Fibroblast of skin of abdomen (primary cell): ENCODE measurements around the gene LSM7.
"Not testable (repeated sequence)": the region's sequence is repeated elsewhere in the genome, so short reads cannot be mapped to it uniquely, and the experiment has no call there.

ENCODE experiments used
- DNase-seq: peaks from one replicate; pipeline ENCODE4 v3.0.0-alpha.2; 2013

The LSM7 gene

GRCh38 chr19:2296141-2296540 is 32.2 kb downstream of the LSM7 start:
- no peak for DNase-seq

DNA sequence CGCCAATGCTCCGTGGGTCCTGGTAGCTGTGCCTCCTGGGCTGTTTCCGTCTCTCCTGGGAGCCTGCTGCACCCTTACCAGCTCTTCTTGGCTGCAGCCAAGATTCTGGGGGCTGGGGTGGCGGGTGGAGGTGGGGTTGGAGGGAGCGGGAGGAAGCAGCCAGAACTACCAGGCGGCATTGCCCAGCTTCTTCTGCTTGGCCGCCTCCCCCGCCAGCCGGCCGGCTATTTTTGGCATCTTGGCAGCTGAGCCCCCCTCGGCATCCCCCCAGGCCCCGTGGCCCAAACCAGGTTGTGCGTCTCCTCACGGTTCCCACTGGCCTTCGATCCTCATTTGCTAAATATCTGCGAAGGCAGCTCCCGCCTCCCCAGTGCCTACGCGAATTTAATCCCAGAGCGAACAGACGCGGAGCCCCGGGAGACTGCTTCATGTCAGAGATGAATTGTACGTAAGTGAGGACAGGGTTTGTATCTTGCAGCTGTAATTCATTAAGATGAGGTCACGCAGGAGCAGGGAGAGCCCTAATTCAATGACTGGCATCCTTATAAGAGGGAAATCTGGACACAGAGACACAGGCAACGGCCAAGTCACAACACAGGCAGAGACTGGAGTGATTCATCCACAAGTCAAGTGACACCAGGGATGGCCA is 33.6 kb downstream of the LSM7 start:
- peak; percentile 82 for DNase-seq

DNA sequence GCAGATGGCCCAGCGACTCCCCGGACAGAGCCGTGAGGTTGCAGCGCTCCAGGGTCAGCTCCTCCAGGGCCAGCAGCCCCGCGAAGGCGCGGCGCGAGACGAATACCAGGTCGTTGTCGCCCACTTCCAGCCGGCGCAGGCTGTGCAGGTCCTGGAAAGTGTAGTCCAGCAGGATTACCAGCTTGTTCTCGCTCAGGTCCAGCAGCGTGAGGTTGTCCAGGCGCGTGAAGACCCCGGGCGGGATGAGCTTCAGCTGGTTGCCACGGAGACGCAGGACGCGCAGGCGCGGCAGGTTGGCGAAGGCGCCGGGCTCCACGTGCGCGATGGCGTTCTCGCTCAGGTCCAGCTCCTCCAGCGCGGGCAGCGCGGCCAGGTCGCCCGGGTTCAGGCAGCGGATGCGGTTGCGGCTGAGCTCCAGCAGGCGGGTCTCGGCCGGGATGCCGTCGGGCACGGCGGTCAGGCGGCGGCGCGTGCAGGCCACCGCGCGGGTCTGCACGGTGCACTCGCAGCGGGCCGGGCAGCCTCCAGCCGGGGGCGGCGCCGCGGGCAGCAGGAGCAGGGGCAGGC is 37.1 kb downstream of the LSM7 start:
- DNase-seq: no peak

- DNase-seq: no peak
Observed at GRCh38 chr19:2290441-2291184, 37.8 kb downstream of the LSM7 start.

DNA sequence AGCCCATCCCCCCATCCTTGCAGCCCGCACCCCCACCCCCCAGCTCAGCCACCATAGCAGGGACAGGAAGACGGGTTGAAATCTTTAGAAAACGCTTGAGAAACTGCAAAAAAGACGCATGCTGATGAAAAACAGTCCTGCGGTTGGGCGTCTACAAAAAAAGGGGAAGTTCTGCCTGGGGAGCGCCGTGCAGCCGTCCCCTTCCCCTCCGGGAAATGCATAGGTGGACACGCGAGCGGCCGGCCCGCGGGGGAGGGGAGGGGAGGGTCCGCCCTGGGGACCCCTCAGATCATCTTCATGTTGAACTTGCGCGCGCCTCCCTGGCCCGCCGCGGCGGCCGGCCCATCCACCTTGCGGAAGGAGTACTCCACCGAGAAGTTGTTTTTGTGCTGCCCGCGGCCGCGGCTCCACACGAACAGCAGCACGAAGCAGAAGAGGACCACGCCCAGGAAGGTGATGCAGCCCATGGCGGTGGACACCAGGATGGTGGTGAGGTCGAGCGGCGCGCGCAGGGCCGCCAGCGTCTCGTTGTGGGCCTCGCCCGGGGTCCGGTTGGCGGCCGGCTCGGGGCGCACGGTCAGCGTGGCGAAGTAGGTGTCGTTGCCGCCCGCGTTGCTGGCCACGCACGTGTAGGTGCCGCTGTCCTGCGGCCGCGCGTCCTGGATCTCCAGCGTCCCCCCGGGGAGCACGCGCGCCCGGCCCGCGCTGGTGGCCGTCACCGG is 38.5 kb downstream of the LSM7 start:
- DNase-seq: no peak

DNA sequence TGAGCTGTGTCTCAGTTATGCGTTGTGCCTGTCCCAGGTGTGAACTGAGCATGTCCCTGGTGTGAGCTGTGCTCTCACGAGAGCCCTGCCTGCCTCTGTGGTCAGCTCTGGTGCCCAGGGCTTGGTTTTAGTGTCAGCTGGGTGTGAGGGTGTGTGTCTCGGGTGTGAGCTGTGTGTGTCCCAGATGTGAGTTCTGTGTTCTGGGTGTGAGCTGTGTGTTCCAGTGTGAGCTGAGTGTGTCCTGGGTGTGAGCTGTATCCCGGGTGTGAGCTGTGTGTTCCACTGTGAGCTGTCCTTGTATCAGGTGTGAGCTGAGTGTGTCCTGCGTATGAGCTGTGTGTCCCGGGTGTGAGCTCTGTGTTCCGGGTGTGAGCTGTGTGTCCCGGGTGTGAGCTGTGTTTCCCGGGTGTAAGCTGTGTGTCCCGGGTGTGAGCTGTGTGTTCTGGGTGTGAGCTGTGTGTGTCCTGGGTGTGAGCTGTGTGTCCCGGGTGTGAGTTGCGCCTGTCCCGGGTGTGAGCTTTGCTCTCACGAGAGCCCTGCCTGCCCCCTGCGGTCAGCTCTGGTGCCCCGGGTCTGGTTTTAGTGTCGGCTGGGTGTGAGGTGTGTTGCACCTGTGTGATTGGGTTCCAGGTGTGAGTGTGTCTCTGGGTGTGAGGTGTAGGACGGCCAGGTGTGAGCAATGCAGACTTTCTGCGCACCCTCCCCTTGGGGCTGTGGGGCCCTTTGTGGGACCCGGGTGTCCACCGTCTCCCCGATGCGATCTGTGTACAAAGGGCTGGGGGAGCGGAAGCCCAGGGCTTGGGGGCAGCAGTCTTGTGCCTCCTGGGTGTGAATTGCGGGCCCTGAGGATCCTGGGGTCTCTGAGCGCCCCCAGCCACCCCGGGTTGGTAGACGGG is 39.3 kb downstream of the LSM7 start:
- no peak for DNase-seq

DNA sequence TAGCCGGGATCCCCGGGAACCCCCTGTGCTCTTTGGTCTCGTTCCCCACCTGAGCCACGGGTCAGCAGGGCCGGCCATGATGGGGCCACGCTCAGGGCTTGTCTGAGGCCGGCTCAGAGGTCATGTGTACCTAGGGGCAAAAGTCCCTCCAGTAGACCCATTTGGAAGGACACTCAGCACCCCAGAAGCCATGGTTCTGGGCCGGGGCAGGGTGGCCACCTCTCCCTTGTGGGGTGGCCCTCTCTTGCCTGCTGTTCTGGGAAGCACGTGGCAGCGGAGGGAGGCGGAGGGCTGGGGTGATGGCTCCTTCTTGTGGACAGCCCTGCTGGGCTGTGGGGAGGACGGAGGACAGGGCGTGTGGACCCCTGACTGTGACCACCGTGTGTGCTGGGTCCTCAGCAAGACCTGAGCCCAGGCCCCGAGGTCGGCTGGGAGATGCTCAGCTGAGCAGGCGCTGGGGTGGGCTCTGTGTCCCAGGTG is 40.0 kb downstream of the LSM7 start:
- no peak for DNase-seq

- DNase-seq: no peak
Observed at GRCh38 chr19:2287585-2288337, 40.6 kb downstream of the LSM7 start.

GRCh38 chr19:2286402-2287140 is 41.8 kb downstream of the LSM7 start:
- no peak for DNase-seq

- DNase-seq: no peak
Observed at GRCh38 chr19:2283835-2284507, 44.4 kb downstream of the LSM7 start.

- DNase-seq: no peak
Observed at GRCh38 chr19:2282862-2283237, 45.5 kb downstream of the LSM7 start.

DNA sequence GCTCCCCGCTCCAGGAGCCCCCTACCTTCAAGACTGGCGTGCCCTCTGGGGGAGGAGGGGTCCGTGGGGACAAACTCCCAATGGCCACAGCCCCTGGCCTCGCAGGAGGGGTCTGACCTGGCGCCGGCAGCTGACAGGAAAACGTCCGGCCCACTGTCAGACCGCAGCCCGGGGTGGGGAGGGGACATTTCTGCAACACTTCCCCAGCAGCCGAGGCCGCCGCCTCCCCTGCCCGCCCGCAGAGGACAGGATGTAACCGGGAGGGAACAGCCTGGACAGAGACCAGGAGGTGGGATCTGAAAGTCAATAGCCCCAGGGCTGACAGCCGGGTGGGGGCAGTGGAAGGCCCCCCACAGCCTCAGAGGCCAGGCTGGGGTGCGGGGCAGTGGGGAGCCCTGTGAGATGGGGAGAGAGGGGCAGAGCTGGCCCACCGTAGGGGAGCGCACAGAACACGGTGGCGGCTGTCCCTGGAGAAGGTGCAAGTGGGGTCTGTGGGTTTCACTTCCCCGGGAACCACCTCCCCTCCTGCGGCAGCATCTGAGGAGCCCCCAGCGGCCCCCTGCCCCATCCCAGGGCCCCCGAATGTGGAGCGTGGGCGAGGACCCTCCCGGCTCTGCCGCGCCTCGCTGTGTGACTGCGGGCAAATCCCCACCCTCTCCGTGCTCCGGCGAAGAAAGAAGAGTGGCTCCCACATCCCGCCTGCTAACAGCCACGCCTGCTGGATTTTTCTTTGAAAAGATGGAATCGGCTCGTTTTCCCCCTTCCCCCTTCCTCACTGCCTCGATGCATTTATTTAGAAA is 46.1 kb downstream of the LSM7 start, which contains the start of gene PEAK3:
TSS of gene PEAK3 (minus strand) at position 114 of the 800 bp plus-strand sequence. CDS start 1,244 bp downstream, outside the sequence.
- peak; percentile 50 for DNase-seq

GRCh38 chr19:2281265-2282061 is 46.9 kb downstream of the LSM7 start:
- not testable (repeated sequence) for DNase-seq

GRCh38 chr19:2280633-2281264 is 47.6 kb downstream of the LSM7 start:
- no peak for DNase-seq

- no peak for DNase-seq
Observed at GRCh38 chr19:2278459-2279158, 49.8 kb downstream of the LSM7 start.

- DNase-seq: no peak
Observed at GRCh38 chr19:2277138-2277537, 51.2 kb downstream of the LSM7 start.

DNA sequence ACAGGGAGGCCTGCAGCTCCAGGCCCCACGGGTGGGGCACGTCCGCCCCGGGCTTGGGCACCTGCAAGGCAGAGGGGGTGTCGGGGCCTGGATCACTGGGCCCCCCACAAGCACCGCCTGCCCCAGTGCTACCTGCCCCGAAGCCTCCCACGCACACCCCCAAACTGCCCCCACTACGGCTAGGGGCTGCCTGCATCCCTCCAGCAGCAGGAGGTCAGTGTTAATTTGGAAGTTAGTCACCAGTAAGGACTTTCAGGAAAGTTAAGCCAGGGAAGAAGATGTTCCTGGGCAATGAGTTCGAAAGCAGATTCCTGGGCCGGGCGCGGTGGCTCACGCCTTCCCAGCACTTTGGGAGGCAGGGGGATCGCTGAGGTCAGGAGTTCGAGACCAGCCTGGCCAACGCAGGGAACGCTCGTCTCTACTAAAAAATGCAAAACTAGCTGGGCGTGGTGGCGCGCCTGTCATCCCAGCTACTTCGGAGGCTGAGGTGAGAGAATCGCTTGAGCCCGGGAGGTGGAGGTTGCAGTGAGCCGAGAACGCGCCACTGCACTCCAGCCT is 51.9 kb downstream of the LSM7 start:
- DNase-seq: no peak
